DMS53 treated with DMSO at 0.1 percent for 48 hours (cell line): Measurements from ENCODE around the gene KRTAP10-5.
"Not testable (repeated sequence)": the region's sequence is repeated elsewhere in the genome, so short reads cannot be mapped to it uniquely, and the experiment has no call there.

Experiments used
- DNase-seq: peaks from one replicate; lab custom pipeline; 2025; ENCODE audit not compliant: unreplicated experiment; lab: John Stamatoyannopoulos, UW

KRTAP10-5 gene

DNA sequence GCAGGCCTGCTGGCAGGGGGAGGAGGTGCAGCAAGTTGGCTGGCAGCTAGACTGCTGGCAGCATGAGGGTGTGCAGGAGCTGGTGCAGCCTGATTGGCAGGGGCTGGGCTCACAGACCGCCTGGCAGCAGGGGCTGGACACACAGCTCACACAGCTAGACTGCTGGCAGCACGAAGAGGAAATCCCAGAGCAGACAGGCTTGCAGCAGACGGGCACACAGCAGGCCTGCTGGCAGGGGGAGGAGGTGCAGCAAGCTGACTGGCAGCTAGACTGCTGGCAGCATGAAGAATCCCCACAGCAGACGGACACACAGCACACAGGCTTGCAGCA lies 11.4 kb upstream of the KRTAP10-5 start:
- not testable (repeated sequence) for DNase-seq

- not testable (repeated sequence) for DNase-seq
Measured at GRCh38 chr21:44590897-44591800, 10.7 kb upstream of the KRTAP10-5 start.

DNA sequence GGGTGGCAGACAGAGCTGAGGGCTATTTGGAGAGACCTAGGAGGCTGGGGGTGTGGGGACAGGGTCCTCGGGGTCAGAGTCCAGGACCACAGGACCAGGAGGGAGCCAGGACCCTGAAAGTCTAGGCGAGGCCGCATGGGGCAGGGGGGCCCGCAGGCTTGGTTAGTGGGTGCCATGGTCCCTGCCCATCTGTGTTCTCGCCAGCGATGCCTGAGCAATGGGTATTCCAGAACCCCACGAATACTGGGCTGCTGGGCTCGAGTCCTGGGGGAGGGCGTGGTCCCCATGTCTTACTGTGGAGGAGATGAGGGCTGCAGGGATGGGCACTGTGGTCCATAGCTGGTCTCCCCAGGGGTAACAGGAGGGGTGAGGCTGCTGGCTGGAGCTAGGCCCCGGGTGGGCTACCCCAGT lies 9.9 kb upstream of the KRTAP10-5 start:
- DNase-seq: no peak

- no peak for DNase-seq
Measured at GRCh38 chr21:44589586-44590305, 9.3 kb upstream of the KRTAP10-5 start.

DNA sequence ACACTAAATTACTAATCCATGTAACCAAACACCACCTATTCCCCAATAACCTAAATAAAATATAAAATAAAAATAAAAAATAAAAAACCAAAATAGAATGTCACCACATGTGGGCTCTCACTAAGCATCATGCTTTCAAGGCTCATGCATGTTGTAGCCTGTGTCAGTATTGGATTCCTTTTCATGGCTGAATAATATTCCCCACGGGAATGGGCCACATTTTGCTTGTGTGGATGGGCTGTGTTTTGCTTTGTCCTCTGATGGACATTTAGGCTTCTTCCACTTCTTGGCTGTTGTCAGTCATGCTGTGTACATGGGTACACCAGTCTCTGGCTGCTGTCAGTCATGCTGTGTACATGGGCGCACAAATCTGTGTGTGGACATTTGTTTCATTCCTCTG lies 8.7 kb upstream of the KRTAP10-5 start:
- no peak for DNase-seq

DNA sequence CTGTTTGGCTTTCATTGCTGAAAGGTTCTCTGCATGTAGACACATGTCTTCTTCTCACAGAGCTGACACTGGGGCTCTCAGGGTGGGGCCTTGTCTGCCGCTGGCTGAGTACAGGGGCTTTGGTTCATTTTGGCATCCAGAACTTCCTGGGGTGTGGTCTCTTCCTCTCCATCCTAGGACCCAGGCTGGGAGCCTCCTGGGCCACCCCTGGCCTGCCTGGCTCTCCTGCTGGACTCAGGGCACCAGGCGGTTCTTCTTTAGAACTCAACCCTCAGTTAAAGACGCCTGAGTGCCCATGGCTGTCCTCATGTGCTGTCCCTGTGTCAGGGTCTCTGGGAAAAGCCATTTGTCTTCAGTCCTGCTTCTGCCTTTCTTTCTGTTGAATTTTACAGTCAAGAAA lies 5.5 kb upstream of the KRTAP10-5 start:
- DNase-seq: no peak

DNA sequence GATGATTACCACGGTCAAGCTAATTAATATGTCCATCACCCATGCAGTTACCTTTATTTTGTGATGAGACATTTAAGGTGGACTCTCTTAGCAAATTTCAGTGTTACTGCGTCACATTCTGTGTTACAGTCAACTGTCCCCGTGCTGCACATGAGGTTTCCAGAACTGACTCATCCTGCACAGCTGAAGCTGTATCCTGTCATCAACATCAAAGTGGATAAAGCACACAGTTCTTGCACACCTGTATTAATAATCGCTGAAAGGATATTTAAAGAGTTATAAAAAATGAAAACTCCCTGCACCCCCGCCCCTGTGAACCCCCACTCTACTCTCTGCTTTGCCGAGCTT lies 3.4 kb upstream of the KRTAP10-5 start:
- no peak for DNase-seq

DNA sequence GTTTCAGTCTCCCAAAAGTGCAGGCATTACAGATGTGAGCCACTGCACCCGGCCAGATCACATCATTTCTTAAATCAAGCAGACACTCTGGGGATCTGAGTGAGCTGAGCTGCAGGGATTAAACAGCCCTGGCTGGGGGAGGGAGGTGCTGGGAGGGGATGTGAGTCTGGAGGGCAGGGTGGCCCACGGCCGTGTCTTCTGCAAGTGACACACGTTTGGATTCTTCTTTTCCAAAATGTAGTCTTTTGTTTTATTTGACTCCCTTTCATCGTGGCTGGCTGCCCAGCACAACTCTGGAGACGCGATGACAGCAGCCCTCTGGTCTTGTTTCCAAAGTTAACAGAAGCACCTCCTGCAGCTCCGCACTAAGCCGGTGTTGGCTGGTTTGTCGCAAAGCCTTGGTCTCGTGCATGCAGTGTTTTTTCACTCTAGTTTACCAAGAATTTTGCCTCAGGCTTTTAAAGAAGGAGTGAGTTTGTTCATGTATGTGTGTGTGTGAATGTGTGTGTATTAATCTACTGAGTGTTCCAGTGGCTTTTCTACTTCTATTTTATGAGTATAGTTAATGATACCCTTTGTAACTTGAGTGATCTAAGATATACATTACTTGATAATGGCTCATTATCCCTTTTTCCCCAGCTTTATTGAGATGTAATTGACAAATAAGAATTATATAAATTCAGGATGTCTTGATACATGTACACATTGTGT lies 2.8 kb upstream of the KRTAP10-5 start:
- no peak for DNase-seq

GRCh38 chr21:44582055-44582454 lies 1.7 kb upstream of the KRTAP10-5 start:
- DNase-seq: no peak

- DNase-seq: no peak
Measured at GRCh38 chr21:44581158-44581557, 754 bp upstream of the KRTAP10-5 start.

- no peak for DNase-seq
Measured at GRCh38 chr21:44579833-44580144, 615 bp downstream of the KRTAP10-5 start.

DNA sequence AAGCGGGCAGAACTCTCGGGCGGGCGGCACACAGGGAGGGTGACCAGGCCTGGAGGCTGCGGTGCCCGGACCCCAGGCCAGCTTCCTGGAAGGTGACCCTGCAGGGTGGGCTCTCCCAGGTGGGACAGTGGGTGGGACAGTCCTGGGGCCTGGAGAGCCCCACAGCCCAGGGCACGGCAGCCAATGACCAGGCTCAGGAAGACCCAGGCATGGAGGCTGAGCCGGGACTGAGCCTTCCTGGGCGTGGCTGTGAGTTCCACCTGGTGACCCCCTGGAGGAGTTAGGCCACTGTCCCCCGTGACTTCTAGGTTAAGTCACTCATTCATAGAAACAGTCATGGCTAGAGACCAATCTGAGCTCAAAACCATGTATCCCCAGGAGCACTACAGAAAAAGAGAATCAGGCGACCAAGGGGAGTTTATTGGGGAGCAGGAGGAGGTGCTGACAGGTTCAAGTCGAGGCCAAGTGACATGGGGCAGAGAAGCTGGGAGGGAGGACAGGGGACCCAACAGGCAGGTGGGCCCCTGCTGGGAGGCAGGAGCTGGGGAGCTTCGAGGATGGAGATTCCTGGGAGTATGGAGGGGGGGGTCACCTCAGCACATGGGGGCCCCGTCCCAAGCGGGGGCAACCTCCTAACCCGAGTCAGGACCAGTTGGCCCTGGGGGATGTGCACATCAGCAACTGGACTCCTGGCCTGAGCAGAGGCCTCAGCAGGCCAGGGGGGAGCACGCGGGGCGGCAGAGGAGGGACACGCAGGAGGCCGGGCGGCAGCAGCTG lies 1.2 kb downstream of the KRTAP10-5 start:
- DNase-seq: no peak

- no peak for DNase-seq
Measured at GRCh38 chr21:44578371-44579055, 1.9 kb downstream of the KRTAP10-5 start.

- DNase-seq: no peak
Measured at GRCh38 chr21:44576025-44576420, 4.4 kb downstream of the KRTAP10-5 start.

GRCh38 chr21:44575307-44576024 lies 4.9 kb downstream of the KRTAP10-5 start:
- no peak for DNase-seq

- DNase-seq: peak; percentile 48
Measured at GRCh38 chr21:44574457-44575306, 5.7 kb downstream of the KRTAP10-5 start.

DNA sequence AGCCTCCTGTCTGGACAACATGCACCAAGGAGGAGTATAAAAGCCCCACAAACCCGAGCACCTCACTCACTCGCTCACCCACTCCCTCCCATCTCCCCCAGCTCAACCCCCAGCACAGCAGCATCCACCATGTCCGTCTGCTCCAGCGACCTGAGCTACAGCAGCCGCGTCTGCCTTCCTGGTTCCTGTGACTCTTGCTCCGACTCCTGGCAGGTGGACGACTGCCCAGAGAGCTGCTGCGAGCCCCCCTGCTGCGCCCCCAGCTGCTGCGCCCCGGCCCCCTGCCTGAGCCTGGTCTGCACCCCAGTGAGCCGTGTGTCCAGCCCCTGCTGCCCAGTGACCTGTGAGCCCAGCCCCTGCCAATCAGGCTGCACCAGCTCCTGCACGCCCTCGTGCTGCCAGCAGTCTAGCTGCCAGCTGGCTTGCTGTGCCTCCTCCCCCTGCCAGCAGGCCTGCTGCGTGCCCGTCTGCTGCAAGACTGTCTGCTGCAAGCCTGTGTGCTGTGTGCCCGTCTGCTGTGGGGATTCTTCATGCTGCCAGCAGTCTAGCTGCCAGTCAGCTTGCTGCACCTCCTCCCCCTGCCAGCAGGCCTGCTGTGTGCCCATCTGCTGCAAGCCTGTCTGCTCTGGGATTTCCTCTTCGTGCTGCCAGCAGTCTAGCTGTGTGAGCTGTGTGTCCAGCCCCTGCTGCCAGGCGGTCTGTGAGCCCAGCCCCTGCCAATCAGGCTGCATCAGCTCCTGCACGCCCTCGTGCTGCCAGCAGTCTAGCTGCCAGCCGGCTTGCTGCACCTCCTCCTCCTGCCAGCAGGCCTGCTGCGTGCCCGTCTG lies 6.6 kb downstream of the KRTAP10-5 start, which contains the start of gene KRTAP10-4:
Gene KRTAP10-4, plus strand, starts transcription at position 100 of the 827 bp plus-strand sequence. Its CDS starts 30 bp downstream, at position 130.
- not testable (repeated sequence) for DNase-seq

DNA sequence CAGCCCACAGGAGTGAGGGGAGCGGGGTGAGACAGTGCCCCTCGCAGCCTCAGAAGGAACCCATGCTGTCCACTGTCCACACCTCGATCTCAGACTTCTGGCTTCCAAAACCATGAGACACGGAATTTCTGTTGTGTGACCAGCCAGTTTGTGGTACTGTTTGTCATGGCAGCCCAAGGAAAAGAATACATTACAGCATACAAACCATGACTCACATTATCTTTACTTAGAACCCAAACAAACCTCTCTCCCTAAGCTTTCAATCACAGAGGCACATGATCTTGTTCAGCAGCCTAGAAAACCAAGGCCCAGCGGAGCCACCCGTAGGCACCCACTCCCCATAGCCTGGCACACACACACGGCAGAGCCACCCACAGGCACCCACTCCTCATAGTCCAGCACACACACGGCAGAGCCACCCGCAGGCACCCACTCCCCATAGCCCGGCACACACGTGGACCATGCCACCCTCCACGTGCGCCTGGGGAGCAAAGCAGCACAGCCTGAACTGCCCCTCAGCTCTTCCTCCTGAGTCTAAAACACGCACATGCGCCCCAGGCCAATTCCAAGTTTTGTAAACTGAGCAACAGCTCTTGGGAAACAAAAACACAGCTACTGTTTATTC lies 7.3 kb downstream of the KRTAP10-5 start:
- DNase-seq: peak; percentile 17
